ENCODE results near the gene POTEH.
"Not testable (repeated sequence)": the region's sequence is repeated elsewhere in the genome, so short reads cannot be mapped to it uniquely, and the experiment has no call there.

DNA sequence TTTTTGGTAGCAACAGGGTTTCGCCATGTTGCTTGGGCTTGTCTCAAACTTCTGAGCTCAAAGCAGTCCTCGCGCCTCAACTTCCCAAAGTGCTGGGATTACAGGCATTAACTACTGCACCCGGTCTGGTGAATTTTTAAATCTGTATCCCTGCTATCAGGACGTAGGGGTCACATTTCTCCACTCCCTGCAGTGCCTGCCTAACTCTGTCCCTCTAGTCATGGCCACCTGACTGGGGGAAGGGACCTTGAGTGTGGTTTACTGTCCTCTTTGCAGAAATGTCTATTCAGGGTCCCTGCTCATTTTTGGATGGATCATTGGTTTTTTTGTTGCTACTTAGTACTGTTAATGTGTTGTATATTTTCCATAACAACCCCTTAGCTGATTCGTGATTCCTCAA, 37.1 kb upstream of the POTEH start:
- not testable (repeated sequence) for TF ChIP-seq CTCF (IDR thresholded peaks at IDR 0.05; ENCODE audit: insufficient read depth, low read length); POLR2AphosphoS5 (IDR thresholded peaks at IDR 0.05; ENCODE audit: low read depth); SPI1 (IDR thresholded peaks at IDR 0.05; ENCODE audit: borderline replicate concordance, low read depth)
